HepG2 (cell line): ENCODE data around the gene ZFAND6. TPM values are rescaled to one million over a fixed set of nuclear protein-coding genes. Genes with fewer than 3 reads are reported as not detected.

ENCODE experiments used
- ATAC-seq: fragments of 200-7000 bp; cut with Tn5 transposase; 3 replicates; pipeline ENCODE4 v1.9.1; 2020; ENCODE audit warnings: mild to moderate bottlenecking, moderate library complexity
- BruUV-seq: library from RNA; stranded (reverse); fragments of 400-500 nt; replicated peaks from 2 replicates; lab custom pipeline; 2021; lab: Mats Ljungman, UMichigan
- CTCF ChIA-PET: fragments of 300-600 bp; formaldehyde crosslinking; extraction: SDS; loops from one replicate; lab custom pipeline; 2021; ENCODE audit warnings: low total read pairs, inconsistent platforms, low intra/inter-chr PET ratio; lab: Yijun Ruan, JAX
- POLR2A ChIA-PET: fragments of 350-600 bp; sonication (Branson Sonifier 250); formaldehyde crosslinking; loops from one replicate; lab custom pipeline; 2020; ENCODE audit warnings: antibody characterized with exemption, inconsistent platforms; lab: Yijun Ruan, JAX
- DNase-seq: peaks from one replicate; pipeline ENCODE4 v3.0.0-alpha.2; 2015; ENCODE audit warnings: low spot score
- FAIRE-seq: peaks from 3 replicates; lab custom pipeline; 2011; peaks lifted over from hg19 to GRCh38; lab: Jason Lieb, UNC
- H2AFZ ChIP-seq: one replicate; pipeline ENCODE4 v1.6.1; 2011; ENCODE audit warnings: low read length, inconsistent platforms
- H3K27ac ChIP-seq: fragments of 300-600 bp; 3 replicates; pipeline ENCODE4 v1.8.0; 2011; ENCODE audit warnings: mixed run types, mild to moderate bottlenecking, mixed read lengths, low read length, inconsistent platforms; ENCODE audit not compliant: insufficient read depth; ENCODE audit errors: extremely low read length
- H3K27me3 ChIP-seq, 2 experiments: fragments of 200-600 bp in 1 of 2; 2 replicates in 1 of 2; 3 replicates in 1 of 2; pipeline versions ENCODE4 v1.6.0 to v1.8.0; 2011; ENCODE audit warnings: low read length in 2 of 2, mild to moderate bottlenecking in 2 of 2, moderate library complexity in 2 of 2, inconsistent platforms in 1 of 2; ENCODE audit not compliant: insufficient read depth in 2 of 2, control insufficient read depth in 1 of 2
- H3K36me3 ChIP-seq, 2 experiments: fragments of 200-600 bp in 1 of 2; replicated peaks in 1 of 2; 2 replicates in 1 of 2; 3 replicates in 1 of 2; pipeline versions ENCODE4 v1.5.1 to v1.8.0; 2011; ENCODE audit warnings: low read length in 2 of 2, inconsistent platforms in 1 of 2; ENCODE audit not compliant: insufficient read depth in 2 of 2, control insufficient read depth in 1 of 2
- H3K4me1 ChIP-seq: 2 replicates; pipeline ENCODE4 v1.5.1; 2012; ENCODE audit warnings: low read length, inconsistent platforms; ENCODE audit not compliant: insufficient read depth
- H3K4me2 ChIP-seq: 2 replicates; pipeline ENCODE4 v1.6.0; 2011; ENCODE audit warnings: low read depth, low read length, inconsistent platforms
- H3K4me3 ChIP-seq, 3 experiments: fragments of 200-600 bp in 1 of 3; sonication (generic), shearing (Covaris generic) in 1 of 3; replicated peaks in 1 of 3; 2 replicates each; pipeline ENCODE4 v1.5.1; 2011 to 2016; ENCODE audit warnings: low read length in 3 of 3, inconsistent platforms in 2 of 3, low read depth in 2 of 3, mild to moderate bottlenecking in 2 of 3, control low read depth in 1 of 3, mixed read lengths in 1 of 3; ENCODE audit not compliant: insufficient read depth in 1 of 3
- H3K79me2 ChIP-seq: one replicate; pipeline ENCODE4 v1.6.1; 2011; ENCODE audit warnings: low read length, inconsistent platforms; ENCODE audit not compliant: insufficient read depth
- H3K9ac ChIP-seq: 2 replicates; pipeline ENCODE4 v1.6.0; 2011; ENCODE audit warnings: mild to moderate bottlenecking, low read depth, low read length, inconsistent platforms; ENCODE audit not compliant: insufficient read depth
- H3K9me3 ChIP-seq: 2 replicates; pipeline ENCODE4 v1.5.1; 2012; ENCODE audit warnings: mild to moderate bottlenecking, low read length
- H4K20me1 ChIP-seq: 2 replicates; pipeline ENCODE4 v1.6.0; 2011; ENCODE audit warnings: inconsistent platforms, mild to moderate bottlenecking, low read length, moderate library complexity; ENCODE audit not compliant: insufficient read depth
- ARID2 ChIP-seq: sonication (generic); formaldehyde crosslinking; IDR thresholded peaks from 2 replicates; pipeline ENCODE4 v1.8.1; 2022; ENCODE audit warnings: mild to moderate bottlenecking, missing genetic modification reagents, borderline replicate concordance
- ATRX ChIP-seq: sonication (generic); formaldehyde crosslinking; IDR thresholded peaks from 2 replicates; pipeline ENCODE4 v1.4.0; 2020; ENCODE audit warnings: missing genetic modification reagents, borderline replicate concordance
- CEBPB ChIP-seq: IDR thresholded peaks from 2 replicates; pipeline ENCODE4 v1.6.1; 2011; ENCODE audit warnings: low read depth, low read length, improper control_type of control experiment, borderline replicate concordance
- CEBPG ChIP-seq: IDR thresholded peaks from 2 replicates; pipeline ENCODE4 v1.6.1; 2016
- HDAC6 ChIP-seq: fragments of 200-600 bp; sonication (generic); IDR thresholded peaks from 2 replicates; pipeline ENCODE4 v1.7.0; 2017; ENCODE audit warnings: mild to moderate bottlenecking, antibody characterized with exemption, low read length, low read depth
- KAT7 ChIP-seq: IDR thresholded peaks from 2 replicates; pipeline ENCODE4 v1.6.1; 2018; ENCODE audit warnings: borderline replicate concordance, missing compliant biosample characterization
- MATR3 ChIP-seq: sonication (generic); formaldehyde crosslinking; IDR thresholded peaks from 2 replicates; pipeline ENCODE4 v1.4.0; 2020; ENCODE audit warnings: missing genetic modification reagents
- MXI1 ChIP-seq: IDR thresholded peaks from 3 replicates; pipeline ENCODE4 v1.6.1; 2012; ENCODE audit warnings: low read depth, low read length, inconsistent platforms, borderline replicate concordance
- NBN ChIP-seq: fragments of 450-650 bp; conservative IDR thresholded peaks from 2 replicates; pipeline ENCODE4 v1.6.1; 2017
- NR2F2 ChIP-seq: IDR thresholded peaks from 2 replicates; pipeline ENCODE4 v1.6.1; 2012; ENCODE audit warnings: low read depth, inconsistent platforms, borderline replicate concordance
- RBFOX2 ChIP-seq: fragments of 200-400 bp; formaldehyde crosslinking; IDR thresholded peaks from 2 replicates; pipeline ENCODE4 v1.6.1; 2017; ENCODE audit warnings: low read depth, mild to moderate bottlenecking, low read length
- SAP130 ChIP-seq: IDR thresholded peaks from 2 replicates; pipeline ENCODE4 v1.6.1; 2016; ENCODE audit warnings: low read depth
- THAP11 ChIP-seq: IDR thresholded peaks from 2 replicates; pipeline ENCODE4 v1.6.1; 2016; ENCODE audit warnings: missing biosample characterization, missing genetic modification reagents
- ZNF101 ChIP-seq: sonication (generic); formaldehyde crosslinking; IDR thresholded peaks from 2 replicates; pipeline ENCODE4 v1.4.0; 2020; ENCODE audit warnings: mild to moderate bottlenecking, low read depth, missing genetic modification reagents, borderline replicate concordance
- ZNF549 ChIP-seq: sonication (generic); formaldehyde crosslinking; IDR thresholded peaks from 2 replicates; pipeline ENCODE4 v1.5.0; 2020; ENCODE audit warnings: missing genetic modification reagents
- ZNF577 ChIP-seq: sonication (generic); formaldehyde crosslinking; IDR thresholded peaks from 2 replicates; pipeline ENCODE4 v1.4.0; 2020; ENCODE audit warnings: mild to moderate bottlenecking, low read depth, missing genetic modification reagents, borderline replicate concordance
- WGBS: methylation state at CpG from one replicate; pipeline ENCODE4 v1.1.6; 2017; ENCODE audit warnings: low lambda C conversion rate; 5-methylcytosine and 5-hydroxymethylcytosine counted together
- in situ Hi-C: cut with HindIII; loops from 2 replicates; pipeline ENCODE4 v1.10.0; 2017; ENCODE audit warnings: low pct_unique_long_range_greater_than_20kb; ENCODE audit not compliant: extremely low pct_ligation_motif_present
- intact Hi-C: fragments of 100-400 bp; cut with micrococcal nuclease; formaldehyde crosslinking; loops from one replicate; pipeline ENCODE4 v1.10.0; 2022; ENCODE audit not compliant: unreplicated experiment
- polyA plus RNA-seq, 8 experiments: library from polyadenylated mRNA; depleted of rRNA in 3 of 8; stranded (reverse) in 7 of 8; unstranded in 1 of 8; fragments of >200 nt; fragmentation: Illumina TruSeq in 4 of 8; extraction: Trizol in 4 of 8; gene quantifications; 2 replicates each; pipeline versions ENCODE4 v1.2.1 to v1.2.3, GENCODE V29; 2011 to 2016; ENCODE audit warnings: low read depth in 4 of 8, missing spikeins in 1 of 8, mixed read lengths in 1 of 8; ENCODE audit not compliant: insufficient read depth in 1 of 8
- total RNA-seq, 5 experiments: library from RNA; depleted of rRNA; stranded (reverse); fragments of >200 nt; fragmentation: Illumina TruSeq; extraction: Trizol; gene quantifications; 2 replicates each; pipeline ENCODE4 v1.2.3, GENCODE V29; 2016; ENCODE audit warnings: low read depth in 1 of 5

ZFAND6 gene
- total and polyA plus RNA-seq, 2 of the 13 experiments (the other 11 are each of a cell fraction or from before 2014, with no cell fraction given) = 84.2 to 115 TPM

GRCh38 chr15:80087104-80087503 lies 27.6 kb downstream of the ZFAND6 start (continued):
- no peak for TF ChIP-seq THAP11 (CRISPR knock-in tag)

GRCh38 chr15:80090041-80090440 lies 30.6 kb downstream of the ZFAND6 start:
- no peak for FAIRE-seq
- intact Hi-C loops (no loop called here), in situ Hi-C loops (no loop called here)
- BruUV-seq = no TSS peak
- POLR2A ChIA-PET = no interaction called here
- TF ChIP-seq CEBPB (no peak), ATRX (CRISPR knock-in tag) (no peak), SAP130 (no peak), RBFOX2 (no peak), MATR3 (CRISPR knock-in tag) (no peak), CEBPG (CRISPR knock-in tag) (no peak), NBN (no peak), HDAC6 (no peak), MXI1 (no peak), ARID2 (no peak), ZNF577 (CRISPR knock-in tag) (no peak), ZNF549 (CRISPR knock-in tag) (no peak), ZNF101 (CRISPR knock-in tag) (no peak), KAT7 (CRISPR knock-in tag) (no peak), NR2F2 (no peak)
- Histone ChIP-seq H3K4me3 (no peak overlapping the region), H3K9ac (no peak overlapping the region), H3K27me3 (no peaks in the 10 kb centered on the region), H4K20me1 (peaks cover 35% of the 10 kb centered on the region), H3K36me3 (peaks cover 0 to 2% of the 10 kb centered on the region in 2 experiments; a peak in 1 of 5 replicates), H3K27ac (no peak overlapping the region), H3K4me2 (no peak overlapping the region), H2AFZ (no peak overlapping the region), H3K9me3 (no peaks in the 10 kb centered on the region), H3K4me1 (peaks cover 11% of the 10 kb centered on the region), H3K79me2 (peaks cover 80% of the 10 kb centered on the region)
- ATAC-seq = no peak
- CTCF ChIA-PET = interaction anchor here (1.7 kb wide), 1 partner anchor 83 kb away, joined by 8 read pairs; no protein-coding TSS in a partner anchor
- WGBS = 97% methylated on average over 1 of the region's 1 CpG
- no peak for DNase-seq
